SK-N-SH (cell line): Measurements from ENCODE around the gene PPM1E.

Source experiments
- EP300 ChIP-seq, 2 experiments: IDR thresholded peaks; 2 replicates each; pipeline versions ENCODE4 v1.4.0 to v1.6.1; 2012; ENCODE audit warnings: borderline replicate concordance in 1 of 2, low read depth in 1 of 2, low read length in 1 of 2
- EZH2phosphoT487 ChIP-seq: fragments of 200-600 bp; sonication (generic); IDR thresholded peaks from 2 replicates; pipeline ENCODE4 v1.6.1; 2017; ENCODE audit warnings: low read depth, mixed run types, mild to moderate bottlenecking, antibody characterized with exemption, moderate library complexity, borderline replicate concordance
- GABPA ChIP-seq: IDR thresholded peaks from 2 replicates; pipeline ENCODE4 v1.4.0; 2012; ENCODE audit warnings: low read depth, mild to moderate bottlenecking
- GATA2 ChIP-seq: sonication (generic); formaldehyde crosslinking; IDR thresholded peaks from 2 replicates; pipeline ENCODE4 v1.5.0; 2020; ENCODE audit warnings: mild to moderate bottlenecking, missing genetic modification reagents
- POLR2AphosphoS5 ChIP-seq: IDR thresholded peaks from 2 replicates; pipeline ENCODE4 v1.6.1; 2012; ENCODE audit warnings: low read depth, low read length
- TAF1 ChIP-seq: IDR thresholded peaks from 2 replicates; pipeline ENCODE4 v1.6.1; 2012; ENCODE audit warnings: low read depth, mild to moderate bottlenecking, low read length, moderate library complexity, borderline replicate concordance
- TF ChIP-seq, protein P1 (sequence below): IDR thresholded peaks from 2 replicates; pipeline ENCODE4 v1.6.1; 2012; ENCODE audit warnings: mild to moderate bottlenecking, low read depth, low read length, moderate library complexity
- TF ChIP-seq, protein P2 (sequence below): fragments of 200-600 bp; sonication (generic); IDR thresholded peaks from 2 replicates; pipeline ENCODE4 v1.6.1; 2017; ENCODE audit warnings: antibody characterized with exemption, mild to moderate bottlenecking, moderate library complexity
- TF ChIP-seq, protein P3 (sequence below): IDR thresholded peaks from 2 replicates; pipeline ENCODE4; 2012

DNA sequence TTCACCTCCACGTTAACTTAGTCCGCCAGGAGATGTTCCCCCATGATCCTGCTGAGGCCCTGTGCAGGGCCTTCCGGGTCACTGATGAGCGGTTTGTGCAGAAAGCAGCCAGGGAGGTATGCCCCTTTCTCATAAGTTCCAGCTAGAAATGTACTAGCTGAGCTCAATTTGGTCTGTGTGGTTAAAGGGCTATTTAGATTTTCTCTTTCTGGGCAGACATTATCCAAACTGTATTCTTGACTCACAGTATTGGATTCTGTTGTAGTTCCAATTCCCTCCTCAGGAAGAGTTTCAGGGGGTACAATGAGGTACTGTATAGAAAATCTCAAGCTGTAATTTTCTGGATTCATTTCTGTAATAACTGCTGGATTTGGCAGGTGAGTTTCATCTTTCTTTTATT is 214.0 kb downstream of the PPM1E start:
- TF ChIP-seq, protein P1, sequence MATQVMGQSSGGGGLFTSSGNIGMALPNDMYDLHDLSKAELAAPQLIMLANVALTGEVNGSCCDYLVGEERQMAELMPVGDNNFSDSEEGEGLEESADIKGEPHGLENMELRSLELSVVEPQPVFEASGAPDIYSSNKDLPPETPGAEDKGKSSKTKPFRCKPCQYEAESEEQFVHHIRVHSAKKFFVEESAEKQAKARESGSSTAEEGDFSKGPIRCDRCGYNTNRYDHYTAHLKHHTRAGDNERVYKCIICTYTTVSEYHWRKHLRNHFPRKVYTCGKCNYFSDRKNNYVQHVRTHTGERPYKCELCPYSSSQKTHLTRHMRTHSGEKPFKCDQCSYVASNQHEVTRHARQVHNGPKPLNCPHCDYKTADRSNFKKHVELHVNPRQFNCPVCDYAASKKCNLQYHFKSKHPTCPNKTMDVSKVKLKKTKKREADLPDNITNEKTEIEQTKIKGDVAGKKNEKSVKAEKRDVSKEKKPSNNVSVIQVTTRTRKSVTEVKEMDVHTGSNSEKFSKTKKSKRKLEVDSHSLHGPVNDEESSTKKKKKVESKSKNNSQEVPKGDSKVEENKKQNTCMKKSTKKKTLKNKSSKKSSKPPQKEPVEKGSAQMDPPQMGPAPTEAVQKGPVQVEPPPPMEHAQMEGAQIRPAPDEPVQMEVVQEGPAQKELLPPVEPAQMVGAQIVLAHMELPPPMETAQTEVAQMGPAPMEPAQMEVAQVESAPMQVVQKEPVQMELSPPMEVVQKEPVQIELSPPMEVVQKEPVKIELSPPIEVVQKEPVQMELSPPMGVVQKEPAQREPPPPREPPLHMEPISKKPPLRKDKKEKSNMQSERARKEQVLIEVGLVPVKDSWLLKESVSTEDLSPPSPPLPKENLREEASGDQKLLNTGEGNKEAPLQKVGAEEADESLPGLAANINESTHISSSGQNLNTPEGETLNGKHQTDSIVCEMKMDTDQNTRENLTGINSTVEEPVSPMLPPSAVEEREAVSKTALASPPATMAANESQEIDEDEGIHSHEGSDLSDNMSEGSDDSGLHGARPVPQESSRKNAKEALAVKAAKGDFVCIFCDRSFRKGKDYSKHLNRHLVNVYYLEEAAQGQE: no peak
- TF ChIP-seq EP300 (IDR thresholded peaks at IDR 0.05; ENCODE audit: borderline replicate concordance in 1 of 2, low read depth in 1 of 2, low read length in 1 of 2) (no peak), POLR2AphosphoS5 (no peak), TAF1 (no peak), GABPA (no peak), GATA2 (CRISPR knock-in tag) (no peak), EZH2phosphoT487 (no peak)
- TF ChIP-seq, protein P2, sequence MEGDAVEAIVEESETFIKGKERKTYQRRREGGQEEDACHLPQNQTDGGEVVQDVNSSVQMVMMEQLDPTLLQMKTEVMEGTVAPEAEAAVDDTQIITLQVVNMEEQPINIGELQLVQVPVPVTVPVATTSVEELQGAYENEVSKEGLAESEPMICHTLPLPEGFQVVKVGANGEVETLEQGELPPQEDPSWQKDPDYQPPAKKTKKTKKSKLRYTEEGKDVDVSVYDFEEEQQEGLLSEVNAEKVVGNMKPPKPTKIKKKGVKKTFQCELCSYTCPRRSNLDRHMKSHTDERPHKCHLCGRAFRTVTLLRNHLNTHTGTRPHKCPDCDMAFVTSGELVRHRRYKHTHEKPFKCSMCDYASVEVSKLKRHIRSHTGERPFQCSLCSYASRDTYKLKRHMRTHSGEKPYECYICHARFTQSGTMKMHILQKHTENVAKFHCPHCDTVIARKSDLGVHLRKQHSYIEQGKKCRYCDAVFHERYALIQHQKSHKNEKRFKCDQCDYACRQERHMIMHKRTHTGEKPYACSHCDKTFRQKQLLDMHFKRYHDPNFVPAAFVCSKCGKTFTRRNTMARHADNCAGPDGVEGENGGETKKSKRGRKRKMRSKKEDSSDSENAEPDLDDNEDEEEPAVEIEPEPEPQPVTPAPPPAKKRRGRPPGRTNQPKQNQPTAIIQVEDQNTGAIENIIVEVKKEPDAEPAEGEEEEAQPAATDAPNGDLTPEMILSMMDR: no peak
- TF ChIP-seq, protein P3, sequence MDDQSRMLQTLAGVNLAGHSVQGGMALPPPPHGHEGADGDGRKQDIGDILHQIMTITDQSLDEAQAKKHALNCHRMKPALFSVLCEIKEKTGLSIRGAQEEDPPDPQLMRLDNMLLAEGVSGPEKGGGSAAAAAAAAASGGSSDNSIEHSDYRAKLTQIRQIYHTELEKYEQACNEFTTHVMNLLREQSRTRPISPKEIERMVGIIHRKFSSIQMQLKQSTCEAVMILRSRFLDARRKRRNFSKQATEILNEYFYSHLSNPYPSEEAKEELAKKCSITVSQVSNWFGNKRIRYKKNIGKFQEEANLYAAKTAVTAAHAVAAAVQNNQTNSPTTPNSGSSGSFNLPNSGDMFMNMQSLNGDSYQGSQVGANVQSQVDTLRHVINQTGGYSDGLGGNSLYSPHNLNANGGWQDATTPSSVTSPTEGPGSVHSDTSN: no peak
